B cell (primary cell): ENCODE measurements around the gene ELOVL6. TPM values are rescaled to one million over a fixed set of nuclear protein-coding genes. Genes with fewer than 3 reads are reported as not detected.

ENCODE experiments used
- ATAC-seq: fragments of 200-7000 bp; cut with Tn5 transposase; one replicate; pipeline ENCODE4 v1.10.0; 2021; ENCODE audit warnings: low read depth, mild to moderate bottlenecking, moderate number of reproducible peaks, moderate library complexity
- CTCF ChIA-PET: fragments of 350-600 bp; sonication (Branson Sonifier 250); formaldehyde crosslinking; loops from one replicate; lab custom pipeline; 2021; ENCODE audit warnings: antibody characterized with exemption, inconsistent platforms; lab: Charles Lee
- POLR2A ChIA-PET: fragments of 350-600 bp; sonication (Branson Sonifier 250); formaldehyde crosslinking; loops from one replicate; lab custom pipeline; 2021; ENCODE audit warnings: antibody characterized with exemption; lab: Charles Lee
- DNase-seq: peaks from one replicate; pipeline ENCODE4 v3.0.0; 2013
- H2AFZ ChIP-seq: 2 replicates; pipeline ENCODE4 v1.6.1; 2012; ENCODE audit warnings: mild to moderate bottlenecking, low read depth, low read length; ENCODE audit not compliant: insufficient read depth, poor library complexity, severe bottlenecking
- H3K27ac ChIP-seq, 2 donors: 1 replicate in 1 of 2; 2 replicates in 1 of 2; pipeline ENCODE4 v1.5.1; 2012 to 2013; ENCODE audit warnings: low read length in 2 of 2, mild to moderate bottlenecking in 2 of 2, moderate library complexity in 1 of 2
- H3K27me3 ChIP-seq, 4 experiments: fragments of 200-600 bp in 1 of 4; sonication (generic) in 1 of 4; replicated peaks in 1 of 4; 1 replicate in 2 of 4; 2 replicates in 2 of 4; pipeline versions ENCODE4 v1.6.1 to v1.7.0; 2013 to 2016; ENCODE audit warnings: low read length in 3 of 4, mild to moderate bottlenecking in 2 of 4, mixed read lengths in 1 of 4, moderate library complexity in 1 of 4; ENCODE audit not compliant: insufficient read depth in 4 of 4, control insufficient read depth in 3 of 4; ENCODE audit errors: control extremely low read depth in 1 of 4
- H3K36me3 ChIP-seq, 2 experiments: replicated peaks in 1 of 2; 1 replicate in 1 of 2; 2 replicates in 1 of 2; pipeline versions ENCODE4 v1.6.1 to v1.7.1; 2013; ENCODE audit warnings: low read length in 1 of 2; ENCODE audit not compliant: insufficient read depth in 2 of 2, control insufficient read depth in 1 of 2; ENCODE audit errors: control extremely low read depth in 1 of 2, extremely low read depth in 1 of 2
- H3K4me1 ChIP-seq, 2 donors: fragments of 200-600 bp in 1 of 2; sonication (generic) in 1 of 2; 1 replicate in 1 of 2; 2 replicates in 1 of 2; pipeline versions ENCODE4 v1.5.1 to v1.6.1; 2013 to 2017; ENCODE audit warnings: low read length in 2 of 2; ENCODE audit not compliant: control insufficient read depth in 2 of 2, insufficient read depth in 2 of 2
- H3K4me2 ChIP-seq: replicated peaks from 2 replicates; pipeline ENCODE3; 2012; ENCODE audit warnings: mild to moderate bottlenecking, low read depth, low read length; ENCODE audit not compliant: poor library complexity, severe bottlenecking
- H3K4me3 ChIP-seq, 5 experiments: fragments of 200-600 bp in 1 of 5; sonication (generic) in 1 of 5; 1 replicate in 3 of 5; 2 replicates in 2 of 5; pipeline versions ENCODE4 v1.5.1 to v1.7.0; 2011 to 2016; ENCODE audit warnings: low read length in 4 of 5, mild to moderate bottlenecking in 4 of 5, low read depth in 2 of 5, control low read depth in 1 of 5, moderate library complexity in 1 of 5; ENCODE audit not compliant: insufficient read depth in 1 of 5; ENCODE audit errors: control extremely low read depth in 1 of 5, extremely low read depth in 1 of 5
- H3K79me2 ChIP-seq: fragments of 200-600 bp; sonication (generic); one replicate; pipeline ENCODE4 v1.6.0; 2016; ENCODE audit warnings: low read length; ENCODE audit not compliant: control insufficient read depth, insufficient read depth
- H3K9ac ChIP-seq: fragments of 200-600 bp; sonication (generic); 2 replicates; pipeline ENCODE4 v1.6.1; 2017; ENCODE audit warnings: mild to moderate bottlenecking, low read length, moderate library complexity
- H3K9me3 ChIP-seq, 3 donors: one replicate each; pipeline versions ENCODE4 v1.6.1 to v1.7.1; 2013; ENCODE audit warnings: low read length in 2 of 3; ENCODE audit not compliant: control insufficient read depth in 2 of 3, insufficient read depth in 1 of 3; ENCODE audit errors: control extremely low read depth in 1 of 3
- H4K20me1 ChIP-seq: 2 replicates; pipeline ENCODE4 v1.6.0; 2012; ENCODE audit warnings: mild to moderate bottlenecking, low read length; ENCODE audit not compliant: insufficient read depth, control insufficient read depth, poor library complexity, severe bottlenecking
- H3K27ac Mint-ChIP-seq: one replicate; pipeline ENCODE4 v1.8.0; 2021; ENCODE audit warnings: mixed read lengths
- H3K27me3 Mint-ChIP-seq: one replicate; pipeline ENCODE4 v1.8.0; 2021; ENCODE audit warnings: mixed read lengths
- H3K4me1 Mint-ChIP-seq: one replicate; pipeline ENCODE4 v1.8.0; 2021; ENCODE audit warnings: mixed read lengths
- H3K4me3 Mint-ChIP-seq: one replicate; pipeline ENCODE4 v1.8.0; 2021; ENCODE audit warnings: mixed read lengths
- H3K9me3 Mint-ChIP-seq: one replicate; pipeline ENCODE4 v1.8.0; 2022; ENCODE audit warnings: mixed read lengths; ENCODE audit not compliant: insufficient read depth
- EZH2 ChIP-seq: IDR thresholded peaks from 2 replicates; pipeline ENCODE4 v1.6.1; 2012; ENCODE audit warnings: borderline replicate concordance, low read depth, mild to moderate bottlenecking, moderate library complexity, low read length; ENCODE audit not compliant: insufficient read depth, poor library complexity, severe bottlenecking
- WGBS: methylation state at CpG from one replicate; pipeline ENCODE4 v1.1.5; 2013; ENCODE audit warnings: missing lambda C conversion rate; ENCODE audit not compliant: insufficient coverage; 5-methylcytosine and 5-hydroxymethylcytosine counted together
- intact Hi-C: fragments of 100-400 bp; cut with micrococcal nuclease; formaldehyde crosslinking; loops from one replicate; pipeline ENCODE4 v1.10.0; 2022
- polyA plus RNA-seq: library from polyadenylated mRNA; depleted of rRNA; stranded (reverse); fragments of >200 nt; gene quantifications from 2 replicates; pipeline ENCODE4 v1.2.3, GENCODE V29; 2012
- total RNA-seq, 2 donors: library from RNA; stranded (reverse); fragments of 120-200 nt in 1 of 2; gene quantifications; 1 replicate in 1 of 2; 2 replicates in 1 of 2; pipeline versions ENCODE4 v1.2.3 to v1.2.4, GENCODE V29; 2013 to 2022
- TF ChIP-seq, protein P1 (sequence below): fragments of 200-600 bp; IDR thresholded peaks from one replicate; pipeline ENCODE4 v1.8.0; 2022; ENCODE audit warnings: antibody characterized with exemption, mild to moderate bottlenecking

The ELOVL6 gene
- total and polyA plus RNA-seq, 2 donors (not counting 1 experiment from before 2014, with no cell fraction given) = 0.10 to 0.22 TPM

GRCh38 chr4:110049951-110050925, 148.2 kb downstream of the ELOVL6 start:
- ATAC-seq (no peak), DNase-seq (peak; percentile 56)
- no peak overlapping the region for H3K4me3 ChIP-seq
- no peaks in the 10 kb centered on the region for H3K79me2 ChIP-seq
- H2AFZ ChIP-seq = no peak overlapping the region
- intact Hi-C loops = loop anchor here (1.0 to 5.0 kb wide), 2 partner anchors 461 to 1692 kb away; no protein-coding TSS in a partner anchor
- Mint-ChIP-seq H3K9me3 (no peaks in the 10 kb centered on the region), H3K4me1 (no peaks in the 10 kb centered on the region), H3K27me3 (no peaks in the 10 kb centered on the region), H3K4me3 (no peak overlapping the region), H3K27ac (no peak overlapping the region)
- TF ChIP-seq, protein P1, sequence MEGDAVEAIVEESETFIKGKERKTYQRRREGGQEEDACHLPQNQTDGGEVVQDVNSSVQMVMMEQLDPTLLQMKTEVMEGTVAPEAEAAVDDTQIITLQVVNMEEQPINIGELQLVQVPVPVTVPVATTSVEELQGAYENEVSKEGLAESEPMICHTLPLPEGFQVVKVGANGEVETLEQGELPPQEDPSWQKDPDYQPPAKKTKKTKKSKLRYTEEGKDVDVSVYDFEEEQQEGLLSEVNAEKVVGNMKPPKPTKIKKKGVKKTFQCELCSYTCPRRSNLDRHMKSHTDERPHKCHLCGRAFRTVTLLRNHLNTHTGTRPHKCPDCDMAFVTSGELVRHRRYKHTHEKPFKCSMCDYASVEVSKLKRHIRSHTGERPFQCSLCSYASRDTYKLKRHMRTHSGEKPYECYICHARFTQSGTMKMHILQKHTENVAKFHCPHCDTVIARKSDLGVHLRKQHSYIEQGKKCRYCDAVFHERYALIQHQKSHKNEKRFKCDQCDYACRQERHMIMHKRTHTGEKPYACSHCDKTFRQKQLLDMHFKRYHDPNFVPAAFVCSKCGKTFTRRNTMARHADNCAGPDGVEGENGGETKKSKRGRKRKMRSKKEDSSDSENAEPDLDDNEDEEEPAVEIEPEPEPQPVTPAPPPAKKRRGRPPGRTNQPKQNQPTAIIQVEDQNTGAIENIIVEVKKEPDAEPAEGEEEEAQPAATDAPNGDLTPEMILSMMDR = peak; percentile 85
- TF ChIP-seq EZH2 = no peak
- WGBS = no CpG with 5 or more reads among the region's 9 CpGs
- no peak overlapping the region for H3K4me2 ChIP-seq
- POLR2A ChIA-PET = no interaction called here
- no peaks in the 10 kb centered on the region for H3K36me3 ChIP-seq
- H3K27me3 ChIP-seq = no peaks in the 10 kb centered on the region
- no peaks in the 10 kb centered on the region for H3K9me3 ChIP-seq
- no peaks in the 10 kb centered on the region for H4K20me1 ChIP-seq
- no peaks in the 10 kb centered on the region for H3K4me1 ChIP-seq
- CTCF ChIA-PET = interaction anchor here (0.7 to 7.2 kb wide), 25 partner anchors 9 to 1887 kb away, joined by 3 to 70 read pairs (median 6); no protein-coding TSS in a partner anchor
- no peak overlapping the region for H3K9ac ChIP-seq
- no peak overlapping the region for H3K27ac ChIP-seq

- no peaks in the 10 kb centered on the region for H3K36me3 ChIP-seq
- H3K9ac ChIP-seq = no peak overlapping the region
- POLR2A ChIA-PET = no interaction called here
- no peaks in the 10 kb centered on the region for H3K4me1 ChIP-seq
- no peaks in the 10 kb centered on the region for H3K79me2 ChIP-seq
- Mint-ChIP-seq H3K9me3 (no peaks in the 10 kb centered on the region), H3K27ac (no peak overlapping the region), H3K27me3 (peaks cover 11% of the 10 kb centered on the region), H3K4me1 (no peaks in the 10 kb centered on the region), H3K4me3 (no peak overlapping the region)
- CTCF ChIA-PET = interaction anchor here (0.8 to 7.2 kb wide), 7 partner anchors 12 to 471 kb away, joined by 3 to 70 read pairs (median 3); no protein-coding TSS in a partner anchor
- no peak overlapping the region for H3K27ac ChIP-seq
- TF ChIP-seq, protein P1 = no peak
- TF ChIP-seq EZH2 = no peak
- 98% methylated on average over 5 of the region's 5 CpGs for WGBS
- intact Hi-C loops = no loop called here
- no peak overlapping the region for H3K4me2 ChIP-seq
- H4K20me1 ChIP-seq = no peaks in the 10 kb centered on the region
- no peak overlapping the region for H3K4me3 ChIP-seq
- no peaks in the 10 kb centered on the region for H3K27me3 ChIP-seq
- H3K9me3 ChIP-seq = no peaks in the 10 kb centered on the region
- no peak overlapping the region for H2AFZ ChIP-seq
- DNase-seq = no peak
- no peak for ATAC-seq
Observed at GRCh38 chr4:110046588-110047049, 151.8 kb downstream of the ELOVL6 start.
